Keratinocyte (primary cell): ENCODE measurements around the gene HEXD.

Source experiments
- EZH2 ChIP-seq: IDR thresholded peaks from one replicate; pipeline ENCODE4 v1.6.1; 2012; ENCODE audit warnings: inconsistent platforms, mild to moderate bottlenecking, low read length, moderate library complexity
- TF ChIP-seq, protein P1 (sequence below), 3 experiments: IDR thresholded peaks in 1 of 3; conservative IDR thresholded peaks in 1 of 3; optimal IDR thresholded peaks in 1 of 3; 2 replicates in 2 of 3; 3 replicates in 1 of 3; pipeline versions ENCODE3 to v1.5.1; 2011; ENCODE audit warnings: low read length in 3 of 3, mild to moderate bottlenecking in 3 of 3, moderate library complexity in 2 of 3, control low read depth in 1 of 3, inconsistent platforms in 1 of 3; ENCODE audit not compliant: insufficient read depth in 2 of 3; ENCODE audit errors: extremely low read depth in 1 of 3

DNA sequence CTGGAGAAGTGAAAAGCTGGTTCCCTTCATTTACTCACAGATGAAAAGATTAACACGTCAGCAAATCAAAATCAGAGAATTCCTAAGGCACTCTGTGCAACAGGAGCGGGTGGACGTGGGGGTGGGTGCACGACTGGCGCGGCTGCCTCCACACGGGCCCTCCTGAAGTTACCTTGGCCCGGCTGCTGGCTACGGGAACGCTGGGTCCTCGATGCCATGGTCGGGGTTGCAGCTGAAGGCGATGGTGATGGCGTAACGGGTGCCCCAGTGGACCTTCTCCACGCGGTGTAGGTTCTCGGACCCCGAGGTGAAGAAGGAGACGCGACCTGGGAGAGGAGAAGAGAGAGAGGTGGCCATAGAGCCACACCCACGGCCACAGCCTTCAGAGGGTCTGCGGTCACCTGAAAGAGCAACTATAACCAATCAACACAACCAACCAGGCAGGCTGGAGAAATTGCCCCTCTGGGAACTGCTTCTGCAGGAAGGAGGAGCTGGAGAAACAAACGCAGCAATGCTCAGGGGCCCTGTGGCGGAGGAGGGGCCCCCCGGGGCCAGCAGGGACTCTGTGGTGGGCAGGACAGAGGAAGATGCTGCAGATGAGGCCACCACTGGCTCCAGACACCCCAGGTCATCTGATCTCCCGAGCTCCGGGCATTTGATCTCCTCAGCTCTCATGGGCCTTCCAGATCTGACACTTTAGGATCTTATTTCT is 25.8 kb upstream of the HEXD start:
- TF ChIP-seq EZH2 = no peak
- TF ChIP-seq, protein P1, sequence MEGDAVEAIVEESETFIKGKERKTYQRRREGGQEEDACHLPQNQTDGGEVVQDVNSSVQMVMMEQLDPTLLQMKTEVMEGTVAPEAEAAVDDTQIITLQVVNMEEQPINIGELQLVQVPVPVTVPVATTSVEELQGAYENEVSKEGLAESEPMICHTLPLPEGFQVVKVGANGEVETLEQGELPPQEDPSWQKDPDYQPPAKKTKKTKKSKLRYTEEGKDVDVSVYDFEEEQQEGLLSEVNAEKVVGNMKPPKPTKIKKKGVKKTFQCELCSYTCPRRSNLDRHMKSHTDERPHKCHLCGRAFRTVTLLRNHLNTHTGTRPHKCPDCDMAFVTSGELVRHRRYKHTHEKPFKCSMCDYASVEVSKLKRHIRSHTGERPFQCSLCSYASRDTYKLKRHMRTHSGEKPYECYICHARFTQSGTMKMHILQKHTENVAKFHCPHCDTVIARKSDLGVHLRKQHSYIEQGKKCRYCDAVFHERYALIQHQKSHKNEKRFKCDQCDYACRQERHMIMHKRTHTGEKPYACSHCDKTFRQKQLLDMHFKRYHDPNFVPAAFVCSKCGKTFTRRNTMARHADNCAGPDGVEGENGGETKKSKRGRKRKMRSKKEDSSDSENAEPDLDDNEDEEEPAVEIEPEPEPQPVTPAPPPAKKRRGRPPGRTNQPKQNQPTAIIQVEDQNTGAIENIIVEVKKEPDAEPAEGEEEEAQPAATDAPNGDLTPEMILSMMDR (optimal IDR thresholded peaks at IDR 0.05 in 1 of 3, IDR thresholded peaks at IDR 0.05 in 1 of 3, conservative IDR thresholded peaks at IDR 0.05 in 1 of 3; ENCODE audit: extremely low read depth in 1 of 3, insufficient read depth in 2 of 3, low read length in 3 of 3) = no peak
